Neural cell (in vitro differentiated cells): ENCODE results near the gene PMM2. TPM values are rescaled to one million over a fixed set of nuclear protein-coding genes. Genes with fewer than 3 reads are reported as not detected.

Experiments used
- H2AFZ ChIP-seq: fragments of 200-600, 300-800 bp; sonication (generic), shearing (Covaris generic); 2 replicates; pipeline ENCODE4 v1.6.0; 2014; ENCODE audit warnings: low read depth, mild to moderate bottlenecking, antibody characterized with exemption, low read length, moderate library complexity
- H3F3A ChIP-seq: fragments of 200-600 bp; shearing (Covaris generic); 2 replicates; pipeline ENCODE4 v1.6.1; 2016; ENCODE audit warnings: mild to moderate bottlenecking, moderate library complexity, mixed read lengths, antibody characterized with exemption, low read length; ENCODE audit not compliant: insufficient read depth, poor library complexity, severe bottlenecking
- H3K27ac ChIP-seq: fragments of 200-600, 300-800 bp; sonication (generic), shearing (Covaris generic); 2 replicates; pipeline ENCODE4 v1.5.1; 2014; ENCODE audit warnings: mild to moderate bottlenecking, low read length, moderate library complexity
- H3K27me3 ChIP-seq: fragments of 300-800, 200-600 bp; sonication (generic), shearing (Covaris generic); 2 replicates; pipeline ENCODE4 v1.6.0; 2014; ENCODE audit warnings: mild to moderate bottlenecking, low read depth, low read length, moderate library complexity; ENCODE audit not compliant: insufficient read depth
- H3K36me3 ChIP-seq: fragments of 300-800, 200-600 bp; sonication (generic), shearing (Covaris generic); 2 replicates; pipeline ENCODE4 v1.5.1; 2014; ENCODE audit warnings: mild to moderate bottlenecking, antibody characterized with exemption, low read length, moderate library complexity; ENCODE audit not compliant: insufficient read depth
- H3K4me2 ChIP-seq: fragments of 300-800, 200-600 bp; sonication (generic), shearing (Covaris generic); 2 replicates; pipeline ENCODE4 v1.6.0; 2014; ENCODE audit warnings: mild to moderate bottlenecking, low read length
- H3K4me3 ChIP-seq: fragments of 300-800, 200-600 bp; sonication (generic), shearing (Covaris generic); 2 replicates; pipeline ENCODE4 v1.5.1; 2014; ENCODE audit warnings: mild to moderate bottlenecking, low read length, moderate library complexity
- H3K79me2 ChIP-seq: fragments of 200-600 bp; shearing (Covaris generic); replicated peaks from 2 replicates; pipeline ENCODE4 v1.6.0; 2014; ENCODE audit warnings: mild to moderate bottlenecking, low read length, moderate library complexity; ENCODE audit not compliant: insufficient read depth
- H3K9ac ChIP-seq: fragments of 300-800, 200-600 bp; sonication (generic), shearing (Covaris generic); 2 replicates; pipeline ENCODE4 v1.6.1; 2016; ENCODE audit warnings: mild to moderate bottlenecking, low read length, mixed read lengths
- H3K9me2 ChIP-seq: fragments of 200-600 bp; shearing (Covaris generic); 2 replicates; pipeline ENCODE4 v1.6.1; 2016; ENCODE audit warnings: mild to moderate bottlenecking, low read length, mixed read lengths; ENCODE audit not compliant: insufficient read depth
- H3K9me3 ChIP-seq: fragments of 200-600, 300-800 bp; sonication (generic), shearing (Covaris generic); 2 replicates; pipeline ENCODE4 v1.6.1; 2016; ENCODE audit warnings: mild to moderate bottlenecking, mixed run types, low read length, moderate library complexity, mixed read lengths
- H4K20me1 ChIP-seq: fragments of 200-600 bp; shearing (Covaris generic); 2 replicates; pipeline ENCODE4 v1.6.1; 2016; ENCODE audit warnings: mild to moderate bottlenecking, mixed run types; ENCODE audit not compliant: insufficient read depth
- CTCF ChIP-seq: fragments of 450-650 bp; IDR thresholded peaks from 2 replicates; pipeline ENCODE4 v1.5.1; 2014; ENCODE audit warnings: antibody characterized with exemption, mild to moderate bottlenecking, moderate library complexity; ENCODE audit not compliant: poor library complexity, severe bottlenecking
- EP300 ChIP-seq: fragments of 450-650 bp; conservative IDR thresholded peaks from 2 replicates; pipeline ENCODE4 v1.6.1; 2014; ENCODE audit warnings: antibody characterized with exemption, mild to moderate bottlenecking, moderate library complexity; ENCODE audit not compliant: poor library complexity, severe bottlenecking
- EZH2 ChIP-seq: fragments of 200-600, 300-800 bp; shearing (Covaris generic), sonication (generic); IDR thresholded peaks from 2 replicates; pipeline ENCODE4 v1.6.1; 2014; ENCODE audit warnings: antibody characterized with exemption, low read length, borderline replicate concordance, mild to moderate bottlenecking; ENCODE audit not compliant: insufficient read depth, poor library complexity, severe bottlenecking
- MXI1 ChIP-seq: fragments of 450-650 bp; conservative IDR thresholded peaks from 2 replicates; pipeline ENCODE4 v1.6.1; 2014; ENCODE audit warnings: antibody characterized with exemption, mild to moderate bottlenecking; ENCODE audit not compliant: poor library complexity, severe bottlenecking
- POLR2AphosphoS5 ChIP-seq: IDR thresholded peaks from 2 replicates; pipeline ENCODE4 v1.6.1; 2012
- RAD21 ChIP-seq: fragments of 450-650 bp; conservative IDR thresholded peaks from 2 replicates; pipeline ENCODE4 v1.6.1; 2014; ENCODE audit warnings: antibody characterized with exemption, mild to moderate bottlenecking, moderate library complexity
- REST ChIP-seq: IDR thresholded peaks from 2 replicates; pipeline ENCODE4 v1.6.1; 2012; ENCODE audit warnings: borderline replicate concordance
- SMC3 ChIP-seq: fragments of 450-650 bp; conservative IDR thresholded peaks from 2 replicates; pipeline ENCODE4 v1.6.1; 2014; ENCODE audit warnings: antibody characterized with exemption, mild to moderate bottlenecking, moderate library complexity; ENCODE audit not compliant: poor library complexity
- TAF1 ChIP-seq: IDR thresholded peaks from 2 replicates; pipeline ENCODE4 v1.6.1; 2012; ENCODE audit warnings: low read depth
- polyA plus RNA-seq: library from polyadenylated mRNA; depleted of rRNA; stranded (reverse); fragments of >200 nt; gene quantifications from 2 replicates; pipeline ENCODE4 v1.2.3, GENCODE V29; 2014

PMM2 gene
- polyA plus RNA-seq, 1 donor from 2014 or later: 20.2 TPM

DNA sequence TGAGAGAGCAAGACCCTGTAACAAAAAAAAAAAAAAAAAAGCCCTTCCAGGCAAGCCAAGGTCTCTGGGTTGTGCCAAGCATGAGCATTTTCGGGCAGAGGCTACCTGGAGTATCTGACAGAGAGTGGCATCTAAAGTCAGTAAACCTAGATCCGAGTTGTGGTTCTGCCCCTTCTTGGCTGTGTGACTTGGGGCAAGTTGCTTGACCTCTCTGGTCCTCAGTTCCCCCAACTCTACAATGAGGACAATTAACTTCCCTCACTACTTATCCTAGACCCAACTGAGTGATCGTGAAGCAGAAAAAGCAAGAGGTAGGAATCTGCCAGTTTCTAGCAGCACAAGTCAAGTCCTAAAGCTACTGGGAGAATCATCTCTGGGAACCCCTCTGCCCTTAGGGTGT is 34.6 kb upstream of the PMM2 start:
- Histone ChIP-seq H3K4me3 (no peak overlapping the region), H3K4me2 (no peak overlapping the region), H3K27me3 (no peaks in the 10 kb centered on the region), H3K27ac (no peak overlapping the region), H3K9me2 (no peaks in the 10 kb centered on the region), H3F3A (no peaks in the 10 kb centered on the region), H4K20me1 (no peaks in the 10 kb centered on the region), H2AFZ (no peak overlapping the region), H3K79me2 (no peaks in the 10 kb centered on the region), H3K9me3 (no peaks in the 10 kb centered on the region), H3K36me3 (no peaks in the 10 kb centered on the region), H3K9ac (no peak overlapping the region)
- no peak for TF ChIP-seq TAF1
- no peak for TF ChIP-seq SMC3
- TF ChIP-seq POLR2AphosphoS5: no peak
- TF ChIP-seq REST: no peak
- TF ChIP-seq CTCF: no peak
- no peak for TF ChIP-seq EP300
- TF ChIP-seq EZH2: no peak
- TF ChIP-seq MXI1: no peak
- TF ChIP-seq RAD21: no peak

DNA sequence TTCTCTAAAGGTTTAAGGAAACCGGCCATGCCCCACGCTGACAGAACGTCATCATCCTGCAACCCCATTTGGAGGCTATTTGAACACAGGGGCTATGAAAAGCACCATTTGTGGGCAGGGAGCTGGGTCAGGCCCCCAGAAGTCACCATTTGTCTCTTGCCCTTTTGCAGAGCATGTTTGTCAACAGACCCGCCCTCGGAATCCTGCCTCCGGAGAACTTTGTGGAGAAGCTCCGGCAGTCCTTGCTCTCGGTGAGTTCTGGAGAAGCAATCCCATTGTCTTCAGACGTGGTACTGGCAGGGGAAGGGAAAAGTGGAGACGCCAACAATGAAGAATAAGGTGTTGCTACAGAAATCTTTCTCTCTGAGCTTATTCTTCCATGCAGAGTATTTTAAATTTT is 33.7 kb upstream of the PMM2 start:
- no peak for TF ChIP-seq POLR2AphosphoS5
- no peak for TF ChIP-seq TAF1
- no peak for TF ChIP-seq SMC3
- no peak for TF ChIP-seq RAD21
- TF ChIP-seq MXI1: no peak
- no peak for TF ChIP-seq CTCF
- TF ChIP-seq REST: no peak
- TF ChIP-seq EZH2: no peak
- TF ChIP-seq EP300: no peak
- no peaks in the 10 kb centered on the region for H4K20me1 ChIP-seq
- no peak overlapping the region for H3K9ac ChIP-seq
- no peaks in the 10 kb centered on the region for H3F3A ChIP-seq
- H2AFZ ChIP-seq: no peak overlapping the region
- no peak overlapping the region for H3K27ac ChIP-seq
- no peaks in the 10 kb centered on the region for H3K9me2 ChIP-seq
- H3K9me3 ChIP-seq: no peaks in the 10 kb centered on the region
- no peaks in the 10 kb centered on the region for H3K79me2 ChIP-seq
- no peak overlapping the region for H3K4me3 ChIP-seq
- no peaks in the 10 kb centered on the region for H3K27me3 ChIP-seq
- H3K4me2 ChIP-seq: no peak overlapping the region
- no peaks in the 10 kb centered on the region for H3K36me3 ChIP-seq
